Jurkat, Clone E6-1 (cell line): ENCODE data around the gene KCNIP4.

Source experiments
- DNase-seq: peaks from one replicate; pipeline ENCODE4 v3.0.0-alpha.2; 2011; ENCODE audit warnings: low read depth, low spot score
- H3K4me3 ChIP-seq: 2 replicates; pipeline ENCODE4 v1.5.1; 2011; ENCODE audit warnings: mild to moderate bottlenecking, low read length, control low read depth, moderate library complexity

The KCNIP4 gene

DNA sequence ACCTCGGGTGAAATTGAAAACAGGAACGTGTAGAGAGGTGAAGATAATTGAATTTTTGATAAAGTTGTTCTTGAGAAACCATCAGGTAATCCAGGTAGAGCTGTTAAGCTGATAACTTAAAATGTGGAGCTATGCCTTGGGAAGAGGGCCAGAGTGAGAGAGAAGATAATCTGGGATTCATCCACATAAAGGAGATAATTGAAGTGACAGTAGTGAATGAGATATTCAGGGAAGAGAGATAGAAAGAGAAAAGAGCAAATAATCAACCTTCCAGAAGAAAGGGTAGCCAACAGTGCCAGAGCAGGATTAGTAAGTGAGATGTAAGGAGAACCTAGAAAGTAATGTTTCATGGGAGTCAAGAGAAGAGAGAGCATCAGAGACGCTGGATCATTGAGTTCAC lies 950.7 kb downstream of the KCNIP4 start:
- DNase-seq: no peak

GRCh38 chr4:20995610-20996009 lies 953.0 kb downstream of the KCNIP4 start:
- no peak for DNase-seq
- no peak overlapping the region for H3K4me3 ChIP-seq

More for the DNA sequence above, 950.7 kb downstream of the KCNIP4 start:
- no peak overlapping the region for H3K4me3 ChIP-seq

DNA sequence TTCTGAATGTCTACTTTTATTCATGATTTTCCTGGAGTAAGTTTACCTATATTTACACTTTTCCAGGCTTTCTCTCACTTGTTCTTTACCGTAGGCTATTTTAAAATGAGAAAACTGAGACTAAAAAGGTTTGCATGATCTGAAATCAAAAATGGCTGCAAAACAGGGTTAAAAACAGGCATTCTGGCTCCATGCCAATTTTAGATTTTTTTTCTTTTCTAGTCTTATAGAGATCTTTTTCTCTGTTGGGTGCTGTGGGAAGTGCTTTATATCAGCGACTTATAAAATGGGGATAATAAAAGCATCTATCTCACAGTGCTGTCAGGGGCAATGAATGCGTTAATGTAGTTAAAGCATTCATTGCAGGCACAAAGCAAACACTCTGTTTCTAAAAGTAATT lies 953.6 kb downstream of the KCNIP4 start:
- DNase-seq: no peak
- no peak overlapping the region for H3K4me3 ChIP-seq

- no peak overlapping the region for H3K4me3 ChIP-seq
- no peak for DNase-seq
Observed at GRCh38 chr4:20992002-20992401, 956.6 kb downstream of the KCNIP4 start.

GRCh38 chr4:20987191-20987590 lies 961.4 kb downstream of the KCNIP4 start:
- no peak overlapping the region for H3K4me3 ChIP-seq
- DNase-seq: no peak

GRCh38 chr4:20984576-20984836 lies 964.1 kb downstream of the KCNIP4 start:
- H3K4me3 ChIP-seq: no peak overlapping the region

DNA sequence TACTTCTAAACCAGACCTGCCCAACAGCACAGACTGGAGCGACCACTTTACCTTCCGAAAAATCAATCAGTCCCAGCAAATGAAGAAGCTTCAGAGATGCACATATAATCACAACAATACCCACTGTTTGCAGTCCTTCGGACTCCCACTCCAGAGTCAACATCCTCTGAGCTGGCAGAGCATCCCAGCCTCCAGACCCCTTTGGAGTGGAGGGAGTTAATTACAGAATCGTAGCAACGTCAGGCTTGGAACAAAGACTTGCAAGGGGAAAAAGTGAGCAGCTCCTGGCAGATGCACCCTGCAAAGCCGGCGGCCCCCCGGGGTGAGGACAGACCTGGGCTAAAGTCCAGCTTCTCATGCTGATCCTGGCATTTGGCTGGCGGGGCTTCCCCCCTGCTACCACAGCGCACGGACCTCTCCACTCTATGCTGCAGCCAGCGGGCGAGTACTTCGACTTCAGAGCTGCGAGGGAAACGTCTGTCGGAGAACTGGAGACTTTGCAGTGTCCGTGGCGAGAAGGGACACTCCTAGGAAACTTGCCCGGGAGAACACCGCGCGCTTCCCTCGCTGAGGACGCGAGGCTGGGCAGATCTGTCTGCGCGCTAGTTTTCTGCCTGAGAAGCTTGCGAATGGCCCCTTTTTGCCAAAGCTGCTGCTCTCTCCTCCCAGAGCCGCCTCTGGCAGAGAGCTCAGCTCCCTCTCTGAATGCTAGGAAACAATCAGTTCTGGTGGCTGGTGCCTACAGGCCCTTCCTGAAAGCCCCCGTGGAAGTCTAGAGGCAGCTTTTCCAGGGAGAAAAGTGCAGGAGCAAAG lies 964.6 kb downstream of the KCNIP4 start:
- no peak overlapping the region for H3K4me3 ChIP-seq
- no peak for DNase-seq

More at GRCh38 chr4:20984576-20984836, 964.1 kb downstream of the KCNIP4 start:
- DNase-seq: no peak

DNA sequence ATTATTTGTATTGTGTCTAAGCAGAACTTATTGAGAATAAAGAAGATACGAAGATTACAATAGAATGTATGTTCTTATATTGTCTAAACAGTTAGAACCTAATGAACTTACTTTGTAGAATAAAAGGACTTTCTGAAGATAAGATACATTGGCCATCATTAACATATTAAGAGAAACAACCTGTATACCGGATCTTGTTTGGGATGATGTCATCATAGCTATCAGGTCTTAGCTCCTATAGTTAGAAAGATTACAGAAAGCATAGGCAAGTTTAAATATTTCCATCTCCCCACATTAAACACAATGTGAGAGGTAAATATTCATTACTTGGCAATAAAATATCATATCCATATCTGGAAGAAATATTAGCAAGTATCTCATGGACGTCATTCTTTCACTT lies 966.0 kb downstream of the KCNIP4 start:
- DNase-seq: no peak
- H3K4me3 ChIP-seq: no peak overlapping the region

DNA sequence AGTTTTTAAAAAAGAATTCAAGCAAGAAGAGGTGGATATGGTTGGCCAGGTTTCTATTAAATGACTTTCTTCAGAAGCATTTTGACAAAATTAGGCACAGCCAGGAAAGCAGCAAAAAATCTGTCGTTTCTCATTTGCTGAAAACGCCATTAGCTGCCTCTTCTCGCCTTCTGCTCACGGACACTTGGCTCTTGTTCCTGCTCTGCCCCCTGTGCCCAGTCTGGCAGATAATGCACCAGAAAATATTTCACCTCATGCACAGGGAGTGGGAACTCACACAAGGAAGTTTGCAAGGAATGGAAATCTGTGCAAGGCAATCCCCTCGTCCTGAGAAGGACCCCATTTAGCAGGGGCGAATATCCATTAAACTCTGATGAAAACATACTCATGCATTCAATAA lies 988.3 kb downstream of the KCNIP4 start:
- no peak for DNase-seq
- H3K4me3 ChIP-seq: no peak overlapping the region

GRCh38 chr4:20954541-20954940 lies 994.0 kb downstream of the KCNIP4 start:
- DNase-seq: no peak
- no peak overlapping the region for H3K4me3 ChIP-seq

GRCh38 chr4:20944961-20945360 lies 1003.6 kb downstream of the KCNIP4 start:
- H3K4me3 ChIP-seq: no peak overlapping the region
- DNase-seq: no peak

DNA sequence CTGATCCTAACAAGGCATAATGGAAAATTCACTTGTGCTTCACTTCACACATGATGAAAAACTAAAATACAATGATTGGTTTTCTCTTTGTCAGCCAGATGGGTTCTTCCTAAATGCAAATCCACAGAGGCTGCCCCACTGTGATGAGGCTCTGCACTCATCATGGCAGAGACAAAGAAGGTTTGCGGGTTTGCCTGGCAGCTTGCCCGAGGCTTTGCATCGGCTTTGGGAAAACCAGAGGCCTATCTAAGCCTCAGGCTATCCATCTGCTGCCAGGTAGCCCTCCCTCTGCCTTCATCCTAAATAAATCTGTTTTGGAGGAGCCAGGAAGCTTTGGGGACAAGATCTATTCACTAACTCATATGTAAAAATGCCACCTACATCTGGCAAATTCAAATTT lies 1004.1 kb downstream of the KCNIP4 start:
- H3K4me3 ChIP-seq: no peak overlapping the region
- no peak for DNase-seq

GRCh38 chr4:20938204-20938603 lies 1010.4 kb downstream of the KCNIP4 start:
- no peak for DNase-seq
- H3K4me3 ChIP-seq: no peak overlapping the region

DNA sequence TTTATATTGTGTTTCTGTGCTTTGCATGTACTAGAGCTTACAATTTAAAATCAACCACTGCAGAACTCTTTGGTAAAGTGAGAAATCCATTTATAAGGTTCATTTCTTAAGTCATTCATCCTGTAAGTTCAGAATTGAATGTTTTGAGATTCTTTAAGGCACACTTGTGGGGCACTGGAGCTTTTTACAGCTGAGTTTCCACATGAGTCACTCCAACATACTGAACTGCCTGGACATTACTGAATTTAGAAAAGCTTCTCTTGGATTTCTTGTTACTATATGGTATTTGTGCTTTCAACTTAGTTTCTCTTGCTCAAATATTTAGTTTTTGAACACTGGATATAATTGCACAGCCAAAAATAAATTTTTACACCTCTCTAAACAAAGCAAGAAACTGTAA lies 1022.0 kb downstream of the KCNIP4 start:
- H3K4me3 ChIP-seq: no peak overlapping the region
- no peak for DNase-seq

DNA sequence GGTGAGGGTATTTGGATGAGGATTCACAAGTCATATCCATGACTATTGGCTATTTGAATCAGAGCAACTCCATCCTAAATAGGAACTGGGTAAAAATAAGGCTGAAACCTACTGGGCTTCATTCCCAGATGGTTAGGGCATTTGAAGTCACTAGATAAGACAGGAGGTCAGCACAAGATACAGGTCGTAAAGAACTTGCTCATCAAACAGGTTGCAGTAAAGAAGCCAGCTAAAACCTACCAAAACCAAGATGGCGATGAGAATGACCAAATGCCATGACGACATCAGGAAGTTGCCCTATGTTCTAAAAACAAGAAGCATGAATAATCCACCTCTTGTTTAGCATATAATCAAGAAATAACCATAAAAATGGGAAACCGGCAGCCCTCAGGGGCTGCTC lies 1023.4 kb downstream of the KCNIP4 start:
- DNase-seq: no peak
- H3K4me3 ChIP-seq: no peak overlapping the region

GRCh38 chr4:20922962-20923361 lies 1025.6 kb downstream of the KCNIP4 start:
- no peak for DNase-seq

GRCh38 chr4:20916106-20916505 lies 1032.5 kb downstream of the KCNIP4 start:
- H3K4me3 ChIP-seq: no peak overlapping the region
- peak; percentile 12 for DNase-seq

More at GRCh38 chr4:20922962-20923361, 1025.6 kb downstream of the KCNIP4 start:
- no peak overlapping the region for H3K4me3 ChIP-seq

DNA sequence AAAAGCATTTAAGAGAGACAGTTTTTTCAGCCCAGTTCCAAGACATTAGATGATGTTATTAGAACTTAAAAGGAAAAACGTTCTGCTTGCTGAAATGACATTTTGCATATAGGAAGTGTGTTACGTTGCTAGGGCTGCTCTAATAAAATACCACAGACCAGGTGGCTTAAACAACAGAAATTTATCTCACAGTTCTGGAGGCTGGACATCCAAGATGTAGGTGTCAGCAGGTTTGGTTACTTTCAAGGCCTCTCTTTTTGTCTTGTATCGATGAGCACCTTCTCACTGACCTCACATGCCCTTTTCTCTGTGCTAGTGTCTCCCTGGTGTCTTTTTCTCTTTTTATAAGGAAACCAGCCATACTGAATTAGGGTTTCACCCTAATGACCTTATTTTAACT lies 1043.6 kb downstream of the KCNIP4 start:
- no peak for DNase-seq
- H3K4me3 ChIP-seq: no peak overlapping the region

DNA sequence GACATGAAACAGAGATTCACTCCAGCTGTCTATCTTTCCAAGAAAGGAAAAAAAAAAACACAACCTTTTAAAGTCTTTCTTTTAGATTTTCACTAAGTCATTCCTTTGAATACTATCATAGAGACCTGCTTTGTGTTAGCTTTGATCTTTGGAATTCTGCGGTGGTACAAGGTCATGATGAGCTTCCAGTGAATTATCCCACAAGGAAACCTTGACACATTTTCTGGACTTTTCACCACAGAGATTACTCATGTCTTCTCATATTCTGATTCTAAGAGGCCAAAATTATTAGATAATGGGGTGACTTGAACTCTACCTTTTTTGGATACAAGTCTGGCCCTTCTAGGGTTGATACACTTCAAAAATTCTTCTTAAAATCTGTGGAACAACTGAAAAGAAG lies 1046.7 kb downstream of the KCNIP4 start:
- DNase-seq: no peak
- no peak overlapping the region for H3K4me3 ChIP-seq

DNA sequence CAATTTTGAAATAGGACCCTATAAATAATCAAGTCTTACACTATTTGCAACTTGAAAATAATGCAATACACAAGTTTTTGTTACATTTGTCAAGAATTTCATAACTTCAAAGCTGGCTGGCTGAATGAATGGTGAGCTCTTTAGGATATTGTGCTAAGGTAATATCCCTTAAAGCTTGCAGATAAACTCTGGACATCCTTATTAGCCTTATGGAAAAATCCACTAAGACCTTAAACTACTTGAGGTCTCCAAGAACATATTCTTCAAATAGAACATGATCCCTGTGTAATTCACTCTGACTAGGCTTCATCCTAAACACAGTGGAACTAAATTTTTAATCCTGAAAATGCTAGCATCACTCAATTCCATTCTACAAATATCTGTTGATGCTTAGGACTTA lies 1049.0 kb downstream of the KCNIP4 start:
- no peak for DNase-seq
- no peak overlapping the region for H3K4me3 ChIP-seq

GRCh38 chr4:20895988-20896387 lies 1052.6 kb downstream of the KCNIP4 start:
- H3K4me3 ChIP-seq: no peak overlapping the region
- DNase-seq: no peak
